HG03095 (cell line): ENCODE results near the gene CELF3.
A peak's percentile ranks its signal among the peaks of the same experiment; 100 is the strongest.
"Not testable (repeated sequence)": the region's sequence is repeated elsewhere in the genome, so short reads cannot be mapped to it uniquely, and the experiment has no call there.

ENCODE experiments used
- ATAC-seq: cut with Tn5 transposase; IDR thresholded peaks from one replicate; pipeline ENCODE4 v1.9.1; 2021; ENCODE audit warnings: moderate library complexity; ENCODE audit not compliant: unreplicated experiment

Gene CELF3

DNA sequence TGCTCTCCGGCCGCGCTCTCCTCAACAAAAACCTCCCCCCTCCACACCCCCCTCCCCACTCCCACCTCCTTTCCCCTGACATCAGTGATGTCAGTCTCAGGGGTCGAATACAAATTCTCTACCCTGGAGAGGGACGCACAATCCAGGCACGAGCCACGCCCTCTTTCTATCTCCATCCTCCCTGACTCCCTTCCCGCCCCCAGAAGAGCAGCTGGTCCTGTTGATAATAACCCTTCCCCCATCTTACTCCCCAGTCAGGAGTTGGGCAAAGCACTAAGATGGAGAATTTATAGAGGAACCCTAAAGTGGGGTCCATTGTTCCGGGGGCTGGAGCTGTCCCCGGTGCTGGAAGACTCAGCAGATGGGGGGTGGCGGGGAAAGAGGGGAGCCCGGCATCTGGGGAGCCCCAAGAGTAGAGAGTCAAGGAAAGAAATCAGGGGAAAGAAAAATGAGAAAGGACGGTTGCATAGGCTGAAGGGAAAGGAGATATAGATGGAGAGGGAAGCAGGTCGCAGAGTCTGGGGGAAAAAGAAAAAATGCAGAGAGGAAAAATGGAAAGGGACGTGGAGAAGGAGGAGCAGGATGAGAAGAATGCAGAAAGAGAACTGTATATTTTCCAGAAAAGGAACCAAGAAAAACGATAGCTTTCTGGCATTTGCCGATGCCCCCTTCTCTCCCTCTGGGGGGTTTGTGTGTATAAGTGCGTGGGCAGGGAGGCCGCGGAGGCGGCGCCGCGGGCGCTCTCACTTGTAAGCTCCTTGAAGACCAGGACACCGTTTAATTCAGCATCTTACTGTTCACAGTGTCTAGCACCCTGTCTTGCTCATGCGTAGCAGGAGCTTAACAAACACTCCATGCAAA, at the start of gene CELF3:
Gene CELF3 (minus strand): TSS at position 33 of the 861 bp plus-strand sequence. CDS start 783 bp downstream, outside the sequence.
- no peak for ATAC-seq

DNA sequence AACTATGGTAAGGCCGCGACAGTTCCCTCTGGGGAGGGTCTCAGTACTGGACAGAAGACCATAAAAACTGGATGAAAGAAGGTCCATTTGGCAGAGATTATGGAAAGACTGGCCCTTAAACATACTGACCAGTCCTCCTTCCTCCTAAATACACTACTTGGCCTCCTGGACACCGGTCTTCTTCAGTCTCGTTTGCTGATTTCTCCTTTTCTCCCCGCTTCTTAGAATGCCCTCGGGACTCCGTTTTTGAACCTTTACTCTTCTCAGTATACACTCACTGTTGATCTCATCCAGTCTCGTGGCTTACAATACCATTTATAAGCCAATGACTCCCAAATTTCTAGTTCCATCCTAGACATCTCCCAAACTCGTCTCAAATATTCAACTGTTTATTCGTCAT, 47.4 kb upstream of the CELF3 start:
- ATAC-seq: no peak

DNA sequence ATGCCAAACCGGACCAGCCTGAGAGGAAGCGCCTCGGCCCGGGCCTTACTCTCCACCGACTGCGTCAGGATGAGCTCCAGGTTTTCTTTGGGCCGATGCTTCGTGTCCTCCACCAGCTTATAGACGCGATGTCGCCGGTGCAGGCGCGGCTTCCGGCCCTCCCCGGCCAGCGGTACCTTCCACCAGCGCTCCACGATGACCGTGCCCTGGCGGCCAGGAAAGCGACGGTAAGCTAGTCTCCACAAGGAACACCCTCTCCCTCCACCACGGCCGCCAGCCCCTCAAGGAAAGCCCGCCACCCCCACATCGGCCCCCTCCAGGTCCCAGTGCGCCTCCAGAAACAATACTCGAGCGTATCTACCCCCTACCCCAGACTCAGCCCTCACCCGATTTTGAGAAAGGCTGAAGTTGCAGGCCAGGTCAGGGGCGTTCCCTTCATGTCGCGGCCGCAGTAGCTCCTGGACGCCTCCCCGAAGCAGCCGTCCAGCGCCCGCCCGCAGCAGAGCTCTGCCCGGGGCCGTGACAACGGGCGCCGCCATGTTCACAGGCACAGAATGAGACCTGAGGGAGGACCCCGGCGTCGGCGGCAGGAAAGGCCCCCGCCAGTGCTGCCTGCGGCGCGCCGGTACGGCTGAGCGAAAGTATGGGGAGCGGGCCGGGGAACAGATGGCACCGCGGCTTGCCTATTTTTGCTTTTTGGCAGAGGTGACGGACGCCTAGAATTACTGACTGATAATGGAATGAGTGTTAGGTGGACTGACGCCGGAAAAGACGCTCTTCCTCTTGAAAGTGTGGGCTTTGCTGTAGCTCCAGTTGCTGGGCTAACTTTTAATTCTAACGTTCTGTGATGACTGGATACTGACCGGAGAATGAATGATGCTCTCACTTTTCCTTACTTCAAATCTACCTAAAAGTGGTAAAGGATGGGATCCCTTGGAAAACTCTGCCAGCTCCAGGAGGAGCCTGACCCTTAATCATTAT, 46.6 kb upstream of the CELF3 start, which contains the start of gene MRPL9:
Gene MRPL9 (minus strand): TSS at position 556 of the 981 bp plus-strand sequence. CDS start 17 bp downstream, at position 539.
- ATAC-seq: peak; percentile 94

DNA sequence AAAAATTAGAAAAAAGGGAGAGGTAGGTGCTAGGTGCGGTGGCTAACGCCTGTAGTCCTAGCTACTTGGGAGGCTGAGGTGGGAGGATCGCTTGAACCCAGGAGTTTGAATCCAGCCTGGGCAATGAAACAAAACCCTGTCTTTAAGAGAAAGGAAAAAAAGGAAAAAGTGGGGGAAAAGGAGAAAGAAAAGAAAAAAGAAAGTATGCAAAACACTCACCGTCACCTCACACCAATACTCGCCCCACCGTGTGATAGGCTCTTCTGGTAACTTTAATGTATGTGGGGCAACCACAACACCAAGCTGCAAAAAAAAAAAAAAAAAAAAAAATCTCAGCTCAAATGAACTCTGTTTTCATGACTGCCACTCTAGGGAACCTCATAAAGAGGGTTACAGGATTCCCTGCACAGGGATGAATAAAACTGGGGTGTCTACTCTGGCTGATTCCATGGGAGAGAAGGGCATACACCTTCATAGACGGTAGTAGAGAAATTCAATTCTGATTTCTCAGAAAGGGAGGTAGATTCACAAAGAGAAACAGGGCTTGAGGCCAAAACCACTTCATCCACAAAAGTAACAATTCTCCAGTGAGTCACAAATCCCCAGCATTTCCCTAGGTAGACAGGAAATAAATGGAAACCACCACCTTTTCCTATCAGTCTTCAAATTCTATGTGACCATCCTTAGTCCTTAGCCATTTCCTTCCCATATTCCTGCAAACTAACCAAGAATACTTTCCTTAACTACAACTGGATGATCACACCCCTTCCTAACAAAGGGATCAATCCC, 44.2 kb upstream of the CELF3 start:
- ATAC-seq: no peak

DNA sequence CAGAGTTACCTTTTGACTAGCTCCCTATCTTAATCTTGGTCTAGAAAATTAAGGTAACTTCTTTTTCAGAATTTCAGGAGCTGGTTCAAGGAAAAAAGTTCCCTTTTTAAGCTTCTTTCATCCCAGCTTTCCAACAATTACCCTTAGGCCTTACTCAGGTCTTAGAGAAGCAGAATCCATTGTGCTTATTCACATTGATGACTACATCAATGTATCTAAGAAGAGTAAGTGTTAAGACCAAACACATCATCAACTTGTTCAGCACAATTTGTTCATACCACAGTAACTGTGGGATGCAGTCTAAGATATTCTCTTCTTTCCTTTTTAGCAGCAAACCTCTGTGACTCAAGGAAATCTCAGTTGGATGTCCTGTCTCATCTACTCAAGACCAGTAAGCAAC, 42.6 kb upstream of the CELF3 start:
- ATAC-seq: no peak

DNA sequence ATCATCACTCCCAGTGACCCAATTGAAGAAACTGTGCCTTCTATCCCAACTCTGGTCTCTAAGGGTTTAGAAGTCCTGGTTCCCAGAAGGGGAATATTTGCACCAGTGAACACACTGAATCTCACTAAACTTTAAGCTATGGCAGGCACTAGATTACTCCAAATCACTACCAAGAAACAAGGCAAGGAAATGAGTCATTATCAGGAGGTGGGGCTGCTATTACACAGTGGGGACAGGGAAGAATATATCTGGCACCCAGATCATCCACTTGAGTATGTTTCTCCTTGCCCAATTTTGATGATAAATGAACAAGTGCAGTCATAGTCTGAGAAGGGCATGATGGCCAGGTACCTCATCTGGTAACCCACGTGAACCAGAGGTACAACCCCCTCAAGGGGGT, 39.7 kb upstream of the CELF3 start:
- ATAC-seq: no peak

DNA sequence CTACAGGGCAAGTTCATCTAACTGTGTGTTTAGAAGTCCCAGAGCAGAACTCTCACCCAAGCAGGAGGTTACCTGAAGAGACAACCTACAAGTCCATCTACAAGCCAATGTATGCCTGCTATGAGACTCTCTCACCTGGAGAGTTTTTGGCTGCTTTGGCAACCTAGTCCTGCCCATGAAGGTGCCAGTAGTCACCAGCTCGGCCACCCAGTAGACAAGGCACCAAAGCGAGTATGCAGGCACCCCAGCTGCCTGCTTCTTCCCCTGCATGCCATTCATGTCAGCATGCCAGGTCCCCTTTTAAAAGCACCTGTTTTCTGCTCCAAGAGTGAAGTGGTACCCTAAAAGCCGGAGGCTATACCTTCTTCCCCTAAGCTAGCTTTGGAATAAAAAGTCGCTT, 24.9 kb upstream of the CELF3 start:
- ATAC-seq: no peak

DNA sequence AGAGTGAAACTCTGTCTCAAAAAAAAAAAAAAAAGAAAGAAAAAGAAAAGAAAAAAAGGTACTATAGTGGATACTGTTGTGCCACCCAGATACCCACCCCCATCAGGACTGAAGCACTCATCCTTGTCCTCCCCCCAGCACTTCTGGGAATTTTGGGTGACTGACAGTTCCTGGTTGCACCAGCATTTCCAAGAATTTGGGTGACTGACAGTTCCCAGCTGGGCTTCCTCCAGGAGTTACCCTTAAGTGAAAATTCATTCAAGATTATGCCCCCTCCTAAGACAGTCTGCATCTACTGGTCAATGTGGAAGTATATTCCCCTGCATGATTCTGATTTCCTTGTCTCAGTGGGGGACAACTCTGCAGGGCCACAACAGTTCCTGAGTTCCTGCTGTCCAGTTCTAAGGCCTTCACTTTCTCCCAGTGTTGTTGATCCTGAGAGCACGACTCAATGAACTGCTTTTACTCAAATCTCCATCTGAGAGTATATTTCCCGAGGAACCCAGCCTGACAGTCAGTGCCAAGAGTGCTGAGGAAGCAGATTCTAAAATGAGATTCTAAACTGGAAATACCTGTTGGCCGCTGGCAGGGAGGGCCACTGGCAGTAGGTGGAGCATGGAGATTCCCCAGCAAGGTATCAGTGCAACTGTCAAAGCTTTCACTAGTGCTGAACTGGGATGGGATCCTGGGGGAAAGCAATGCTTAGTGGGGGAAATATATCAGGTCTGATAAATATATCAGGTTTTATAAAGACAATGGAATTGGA, 23.2 kb upstream of the CELF3 start:
- no peak for ATAC-seq

DNA sequence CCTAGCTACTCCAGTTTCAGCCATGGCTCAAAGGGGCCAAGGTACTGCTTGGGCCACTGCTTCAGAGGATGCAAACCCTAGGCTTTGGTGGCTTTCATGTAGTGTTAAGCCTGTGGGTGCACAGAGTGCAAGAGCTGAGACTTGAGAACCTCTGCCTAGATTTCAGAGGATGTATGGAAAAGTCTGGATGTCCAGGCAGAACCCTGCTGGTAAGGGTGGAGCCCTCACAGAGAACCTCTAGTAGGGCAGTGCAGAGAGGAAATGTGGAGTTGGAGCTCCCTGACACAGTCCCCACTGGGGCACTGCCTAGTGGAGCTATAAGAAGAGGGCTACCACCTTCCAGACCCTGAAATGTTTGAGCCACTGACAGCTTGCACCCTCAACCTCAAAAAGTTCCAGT, 20.9 kb upstream of the CELF3 start:
- no peak for ATAC-seq

DNA sequence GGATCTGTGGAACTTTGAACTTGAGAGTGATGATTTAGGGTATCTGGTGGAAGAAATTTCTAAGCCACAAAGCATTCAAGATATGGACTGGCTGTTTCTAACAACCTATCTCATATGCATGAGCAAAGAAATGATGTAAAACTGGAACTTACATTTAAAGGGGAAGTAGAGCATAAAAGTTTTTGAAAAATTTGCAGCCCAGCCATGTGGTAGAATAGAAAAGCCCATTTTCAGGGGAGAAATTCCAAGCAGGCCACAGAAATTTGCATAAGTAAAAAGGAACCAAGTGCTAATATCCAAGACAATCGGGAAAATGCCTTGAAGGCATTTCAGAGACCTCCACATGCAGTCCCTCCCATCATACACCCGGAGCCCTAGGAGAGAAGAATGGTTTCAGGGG, 20.4 kb upstream of the CELF3 start:
- ATAC-seq: no peak

DNA sequence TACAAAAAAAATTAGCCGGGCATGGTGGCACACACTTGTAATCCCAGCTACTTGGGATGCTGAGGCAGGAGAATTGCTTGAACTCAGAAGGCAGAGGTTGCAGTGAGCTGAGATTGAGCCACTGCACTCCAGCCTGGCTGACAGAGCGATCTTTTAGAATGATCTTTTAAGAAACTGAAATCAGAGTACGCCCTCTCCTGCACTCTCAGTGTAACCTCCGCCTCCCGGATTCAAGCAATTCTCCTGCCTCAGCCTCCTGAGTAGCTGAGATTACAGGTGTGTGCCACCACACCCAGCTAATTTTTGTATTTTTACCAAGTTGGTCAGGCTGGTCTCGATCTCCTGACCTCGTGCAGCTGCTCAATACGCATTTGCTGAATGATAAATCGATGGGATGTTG, 17.4 kb upstream of the CELF3 start:
- ATAC-seq: not testable (repeated sequence)

DNA sequence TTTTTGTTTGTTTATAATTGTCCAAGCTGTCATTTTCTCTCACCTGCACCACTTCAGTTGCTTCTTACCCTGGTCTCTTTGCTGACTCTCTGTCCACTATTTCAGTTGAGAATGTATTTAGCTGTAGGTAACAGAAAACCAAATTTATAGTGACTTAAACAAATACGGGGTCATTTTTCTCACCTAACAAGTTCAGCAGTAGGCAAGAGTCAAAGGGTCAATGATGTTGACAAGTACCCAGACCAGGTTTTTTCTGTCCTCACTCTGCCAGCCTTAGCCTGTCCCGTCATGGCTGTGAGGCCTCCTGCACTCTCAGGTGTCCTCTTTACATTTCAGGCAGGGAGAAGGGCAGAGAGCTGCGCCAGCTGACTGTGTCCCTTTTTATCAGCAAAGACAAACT, 16.5 kb upstream of the CELF3 start:
- no peak for ATAC-seq

DNA sequence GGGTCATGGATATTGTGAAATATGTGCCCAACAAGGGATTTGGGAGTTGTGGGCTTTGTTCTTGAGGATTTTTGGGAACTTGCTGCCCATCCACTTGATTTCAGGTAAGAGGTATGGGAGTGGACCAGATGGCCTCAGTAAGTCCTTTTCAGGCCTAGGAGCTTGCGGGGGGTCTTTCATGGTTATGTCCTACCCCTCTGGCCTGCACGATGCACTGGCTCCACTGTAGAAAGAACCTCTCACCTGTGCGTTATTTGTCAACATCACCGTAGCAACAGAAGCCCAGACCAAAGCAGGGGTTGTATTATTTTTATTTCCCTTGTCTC, 13.3 kb upstream of the CELF3 start:
- no peak for ATAC-seq

DNA sequence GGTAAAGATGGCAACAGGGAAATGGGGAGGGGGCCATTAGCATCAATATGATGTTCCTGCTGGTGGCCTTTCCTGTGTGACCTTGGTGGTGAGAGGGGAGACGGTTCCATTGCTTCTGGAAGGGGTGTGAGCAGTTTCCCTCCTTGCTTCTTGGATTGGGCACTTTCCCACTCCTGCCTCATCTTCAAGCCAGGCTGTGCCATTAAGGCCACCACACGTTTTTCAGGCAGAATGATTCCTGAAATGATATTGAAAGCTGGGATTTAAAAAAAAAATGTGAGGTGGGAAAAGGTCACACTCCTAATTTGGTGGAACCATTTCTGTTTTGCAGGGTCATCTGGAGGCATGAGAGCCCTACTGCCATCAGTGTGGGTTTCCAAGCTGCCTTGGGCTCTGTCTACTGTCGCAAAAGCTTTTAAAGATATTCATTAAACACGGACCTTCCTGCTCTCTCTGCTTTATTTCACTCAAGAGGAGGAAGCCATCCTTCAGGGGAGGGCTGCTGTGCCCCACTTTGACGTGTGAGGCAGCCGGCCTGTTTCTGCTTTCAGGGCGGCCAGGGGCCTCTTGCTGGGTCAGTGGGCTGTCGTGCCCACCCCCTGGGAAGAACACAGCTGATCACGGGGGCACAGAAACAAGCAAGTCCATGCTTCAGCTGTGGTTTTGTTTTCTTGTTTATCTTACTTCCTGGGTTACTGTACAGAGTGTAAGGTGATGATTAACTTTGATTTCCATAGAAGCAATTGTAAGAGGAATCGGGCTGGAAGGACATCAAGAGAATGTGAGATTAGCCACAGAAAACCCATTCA, 12.8 kb upstream of the CELF3 start:
- no peak for ATAC-seq

DNA sequence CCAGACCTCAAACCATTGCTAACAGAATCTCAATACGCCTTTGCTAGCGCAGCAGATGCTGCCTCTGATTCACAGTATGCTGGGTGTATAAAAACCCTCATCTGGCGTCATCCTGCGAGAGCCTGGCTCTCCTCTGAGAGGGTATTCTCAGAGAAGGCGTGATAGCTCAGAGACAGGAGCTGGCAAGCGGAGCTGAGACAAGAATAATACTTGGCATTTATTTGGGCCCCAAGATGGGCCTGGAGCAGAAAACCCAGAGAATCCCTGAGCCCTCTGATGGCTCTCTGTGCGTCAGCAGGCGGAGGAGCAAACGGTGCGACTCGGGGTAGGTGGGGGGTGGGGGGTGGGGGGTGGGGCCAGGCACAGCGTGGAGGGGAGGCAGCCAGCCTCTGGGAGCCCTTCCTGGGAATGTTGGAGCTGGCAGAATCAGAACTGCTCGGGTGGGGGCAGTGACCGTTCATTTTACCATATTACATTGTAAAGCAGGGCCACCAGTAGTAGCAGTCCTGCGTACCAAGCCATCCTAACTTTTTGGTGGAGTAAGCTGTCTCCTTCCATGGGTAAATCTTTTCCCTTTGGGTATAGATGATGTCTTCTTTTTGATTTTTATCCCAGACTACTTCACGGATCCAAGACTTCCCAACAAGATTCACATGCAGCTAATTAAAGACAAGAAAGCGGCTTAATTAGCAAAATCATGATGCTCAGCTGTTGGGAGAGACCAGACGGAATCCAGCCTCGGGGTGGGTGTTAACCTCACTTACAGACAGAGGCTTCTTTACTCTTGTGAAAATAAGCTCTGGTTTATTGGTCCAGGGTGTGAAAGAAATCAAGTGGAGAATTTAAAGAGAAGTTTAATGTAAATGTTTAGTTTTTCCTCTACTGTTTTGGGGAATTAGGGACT, 11.8 kb upstream of the CELF3 start:
- ATAC-seq: no peak

DNA sequence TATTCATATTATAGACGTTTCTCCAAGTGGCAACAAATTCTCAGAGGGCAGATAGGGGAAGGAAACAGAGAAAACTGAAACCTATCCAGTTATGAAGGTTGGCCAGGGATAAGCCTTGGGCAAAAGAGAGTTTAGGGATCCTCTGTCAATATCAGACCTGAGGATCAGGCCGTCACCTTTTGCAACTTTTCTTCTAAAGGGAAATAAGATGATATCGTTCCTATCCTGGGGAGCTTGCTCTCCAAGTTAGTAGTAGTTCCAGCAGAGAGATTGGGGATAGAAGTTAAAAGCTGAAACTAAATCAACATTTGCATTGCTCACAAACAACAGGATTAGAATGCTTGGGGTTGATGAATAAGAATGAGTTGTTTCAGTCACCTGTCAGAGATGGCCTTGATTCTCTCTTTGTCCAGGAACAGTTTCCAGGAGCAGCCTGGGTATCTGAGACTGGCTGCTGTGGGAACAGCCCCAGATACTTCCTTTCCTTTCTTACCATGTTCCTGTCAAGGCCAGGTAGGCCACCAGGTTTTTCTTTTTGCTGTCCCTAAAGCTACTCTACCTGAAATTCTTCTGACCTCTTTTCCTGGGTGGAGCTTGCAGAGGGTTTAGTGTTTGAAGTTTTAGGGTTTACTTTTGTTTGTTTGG, 7.2 kb upstream of the CELF3 start:
- ATAC-seq: no peak

DNA sequence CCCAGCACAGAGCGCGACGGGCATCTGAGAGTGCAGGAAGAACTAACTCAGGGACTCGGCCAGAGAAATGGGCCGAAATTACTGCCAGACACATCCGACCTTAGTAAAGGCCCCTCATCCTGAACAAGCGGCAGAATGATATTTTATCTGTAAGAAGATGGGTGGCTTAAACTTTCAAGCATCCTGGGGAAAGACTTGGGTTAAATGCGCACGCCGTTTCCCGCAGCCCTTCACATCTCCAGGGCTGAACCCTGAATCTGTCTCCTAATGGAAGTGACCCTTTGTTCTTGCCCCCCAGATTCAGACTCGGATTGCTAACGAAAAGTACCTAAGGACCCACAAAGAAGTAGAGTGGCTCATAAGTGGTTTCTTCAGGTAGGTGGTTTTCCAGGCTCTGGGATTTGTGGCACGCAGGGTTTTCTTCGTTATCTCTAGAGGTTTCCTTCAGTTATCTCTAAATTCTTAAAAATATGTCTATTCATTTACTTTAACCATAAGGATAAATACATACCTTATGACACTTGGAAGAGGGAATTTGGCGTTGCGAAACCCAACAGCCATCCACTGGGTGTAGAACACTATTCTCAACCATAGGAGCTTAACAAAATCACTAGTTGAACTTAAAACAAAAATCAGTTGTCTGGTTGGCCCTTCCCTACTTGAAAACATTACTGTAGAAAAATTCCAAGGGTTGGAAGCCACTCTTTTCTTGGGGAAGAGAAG, 5.3 kb upstream of the CELF3 start:
- ATAC-seq: no peak
